Upper lobe of left lung (tissue), 4 donors: ENCODE results near the gene FAM120AOS.

Experiments
- CTCF ChIP-seq, 6 experiments: fragments of 450-650 bp in 4 of 6; fragments of 200-600 bp in 2 of 6; sonication (generic) in 2 of 6; IDR thresholded peaks; one replicate each; pipeline ENCODE4 v1.5.1; 2016 to 2019; ENCODE audit warnings: antibody characterized with exemption in 6 of 6
- EP300 ChIP-seq, 4 donors: sonication (generic); formaldehyde crosslinking; IDR thresholded peaks; one replicate each; pipeline ENCODE4 v1.5.1; 2017; ENCODE audit warnings: antibody characterized with exemption in 4 of 4, control low read depth in 2 of 4
- POLR2A ChIP-seq, 4 donors: fragments of 450-650 bp; IDR thresholded peaks; one replicate each; pipeline ENCODE4 v1.5.1; 2016 to 2017; ENCODE audit warnings: antibody characterized with exemption in 4 of 4, mild to moderate bottlenecking in 2 of 4
- POLR2AphosphoS5 ChIP-seq, 2 donors: sonication (generic); formaldehyde crosslinking; IDR thresholded peaks; one replicate each; pipeline ENCODE4 v1.5.1; 2017; ENCODE audit warnings: antibody characterized with exemption in 2 of 2

- TF ChIP-seq CTCF (IDR thresholded peaks at IDR 0.05), result no peak
- no peak for TF ChIP-seq POLR2AphosphoS5 (IDR thresholded peaks at IDR 0.05)
- TF ChIP-seq POLR2A (IDR thresholded peaks at IDR 0.05), result no peak
- no peak for TF ChIP-seq EP300 (IDR thresholded peaks at IDR 0.05)
These were observed 8.0 kb upstream of the FAM120AOS start for GRCh38 chr9:93461414-93461743.
